Fibroblast of peridontal ligament (primary cell): ENCODE measurements around the gene FAM153A.
"Not testable (repeated sequence)": the region's sequence is repeated elsewhere in the genome, so short reads cannot be mapped to it uniquely, and the experiment has no call there.

Experiments
- DNase-seq: peaks from one replicate; pipeline ENCODE4 v3.0.0-alpha.2; 2010; ENCODE audit errors: extremely low read depth

FAM153A gene

DNA sequence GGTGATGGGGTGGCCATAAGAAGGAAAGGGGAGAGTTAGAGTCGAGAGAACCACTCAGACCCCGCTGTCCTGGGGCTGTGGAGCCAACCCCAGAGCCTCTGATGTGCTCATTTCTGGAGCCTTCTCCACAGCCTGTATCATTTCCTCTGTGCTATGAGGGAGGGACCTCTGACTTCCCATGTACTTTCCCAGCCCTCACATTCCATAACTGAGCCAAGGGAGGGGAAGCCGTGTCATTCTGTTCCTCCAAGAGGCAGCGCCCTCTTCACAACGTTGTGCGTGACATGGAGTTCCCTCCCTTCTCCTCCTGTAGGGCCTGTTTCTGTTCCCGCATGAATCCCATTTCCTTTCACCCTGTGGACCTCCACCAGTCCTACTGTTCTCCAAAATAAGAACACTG, 57.8 kb downstream of the FAM153A start:
- not testable (repeated sequence) for DNase-seq

DNA sequence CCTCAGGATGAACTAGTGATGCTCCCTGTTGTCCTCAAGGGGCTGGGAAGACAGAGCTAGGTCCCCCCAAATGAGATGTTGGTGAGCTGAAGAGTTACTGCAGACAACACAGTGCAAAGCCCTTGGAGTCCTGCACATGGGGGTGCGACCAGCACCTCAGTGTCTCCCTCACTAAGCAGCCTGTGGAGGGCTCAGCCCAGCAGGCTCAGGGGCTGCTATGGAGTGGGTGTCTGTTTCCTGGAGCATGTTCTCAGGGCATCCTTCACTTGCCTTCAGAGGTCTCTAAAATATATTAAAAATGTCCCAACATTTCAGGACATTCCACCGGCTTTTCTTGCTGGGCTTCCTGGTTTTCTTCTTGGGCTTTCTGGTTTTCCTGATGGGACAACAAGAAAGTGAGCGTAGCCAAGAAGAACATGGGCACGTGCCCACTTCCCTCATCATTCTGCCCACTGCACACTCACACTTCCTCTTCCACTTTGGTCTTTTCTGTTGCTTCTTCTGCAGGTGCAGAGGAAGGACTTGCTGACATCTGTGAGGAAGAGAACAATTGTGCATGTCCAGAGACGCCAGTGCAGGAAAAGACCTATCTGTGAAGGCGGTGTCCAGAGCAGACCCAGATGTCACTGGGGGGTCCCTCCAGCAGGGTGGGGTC, 58.7 kb downstream of the FAM153A start:
- DNase-seq: not testable (repeated sequence)

DNA sequence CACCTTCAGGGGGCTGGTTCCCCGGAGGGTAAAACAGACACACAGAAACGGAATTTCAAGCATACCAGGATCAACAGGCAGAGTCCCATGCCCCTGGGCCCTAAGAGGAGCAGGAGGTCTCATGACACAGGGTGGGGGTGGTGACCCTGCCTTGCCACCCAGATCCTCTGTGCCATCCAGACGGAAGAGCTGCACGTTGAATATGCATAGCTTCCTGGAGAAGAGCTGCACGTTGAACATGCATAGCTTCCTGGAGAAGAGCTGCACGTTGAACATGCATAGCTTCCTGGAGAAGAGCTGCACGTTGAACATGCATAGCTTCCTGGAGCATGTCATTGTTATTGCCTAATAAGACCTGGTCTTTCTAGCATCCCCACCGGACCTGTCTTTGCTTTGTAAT, 59.9 kb downstream of the FAM153A start:
- DNase-seq: not testable (repeated sequence)

- DNase-seq: not testable (repeated sequence)
These were observed 62.7 kb downstream of the FAM153A start for GRCh38 chr5:177719989-177720388.

- DNase-seq: not testable (repeated sequence)
These were observed 67.3 kb downstream of the FAM153A start for GRCh38 chr5:177715423-177715822.

DNA sequence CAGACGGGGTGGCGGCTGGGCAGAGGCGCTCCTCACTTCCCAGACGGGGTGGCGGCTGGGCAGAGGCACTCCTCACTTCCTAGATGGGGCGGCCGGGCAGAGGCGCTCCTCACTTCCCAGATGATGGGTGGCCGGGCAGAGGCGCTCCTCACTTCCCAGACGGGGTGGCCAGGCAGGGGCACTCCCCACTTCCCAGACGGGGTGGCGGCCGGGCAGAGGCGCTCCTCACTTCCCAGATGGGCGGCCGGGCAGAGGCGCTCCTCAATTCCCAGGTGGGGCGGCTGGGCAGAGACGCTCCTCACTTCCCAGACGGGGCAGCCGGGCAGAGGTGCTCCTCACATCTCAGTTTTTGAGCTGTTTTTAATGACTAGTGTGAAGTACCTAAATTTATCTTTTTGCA, 86.6 kb downstream of the FAM153A start:
- not testable (repeated sequence) for DNase-seq

DNA sequence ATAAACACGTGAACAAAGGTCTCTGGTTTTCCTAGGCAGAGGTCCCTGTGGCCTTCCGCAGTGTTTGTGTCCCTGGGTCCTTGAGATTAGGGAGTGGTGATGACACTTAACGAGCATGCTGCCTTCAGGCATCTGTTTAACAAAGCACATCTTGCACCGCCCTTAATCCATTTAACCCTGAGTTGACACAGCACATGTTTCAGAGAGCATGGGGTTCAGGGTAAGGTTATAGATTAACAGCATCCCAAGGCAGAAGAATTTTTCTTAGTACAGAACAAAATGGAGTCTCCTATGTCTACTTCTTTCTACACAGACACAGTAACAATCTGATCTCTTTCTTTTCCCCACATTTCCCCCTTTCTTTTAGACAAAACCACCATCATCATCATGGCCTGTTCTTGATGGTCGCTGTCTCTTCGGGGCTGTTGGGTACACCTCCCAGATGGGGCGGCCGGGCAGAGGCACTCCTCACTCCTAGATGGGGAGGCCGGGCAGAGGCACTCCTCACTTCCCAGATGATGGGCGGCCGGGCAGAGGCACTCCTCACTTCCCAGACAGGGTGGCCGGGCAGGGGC, 87.3 kb downstream of the FAM153A start:
- not testable (repeated sequence) for DNase-seq

GRCh38 chr5:177694518-177694835, 88.2 kb downstream of the FAM153A start:
- not testable (repeated sequence) for DNase-seq

DNA sequence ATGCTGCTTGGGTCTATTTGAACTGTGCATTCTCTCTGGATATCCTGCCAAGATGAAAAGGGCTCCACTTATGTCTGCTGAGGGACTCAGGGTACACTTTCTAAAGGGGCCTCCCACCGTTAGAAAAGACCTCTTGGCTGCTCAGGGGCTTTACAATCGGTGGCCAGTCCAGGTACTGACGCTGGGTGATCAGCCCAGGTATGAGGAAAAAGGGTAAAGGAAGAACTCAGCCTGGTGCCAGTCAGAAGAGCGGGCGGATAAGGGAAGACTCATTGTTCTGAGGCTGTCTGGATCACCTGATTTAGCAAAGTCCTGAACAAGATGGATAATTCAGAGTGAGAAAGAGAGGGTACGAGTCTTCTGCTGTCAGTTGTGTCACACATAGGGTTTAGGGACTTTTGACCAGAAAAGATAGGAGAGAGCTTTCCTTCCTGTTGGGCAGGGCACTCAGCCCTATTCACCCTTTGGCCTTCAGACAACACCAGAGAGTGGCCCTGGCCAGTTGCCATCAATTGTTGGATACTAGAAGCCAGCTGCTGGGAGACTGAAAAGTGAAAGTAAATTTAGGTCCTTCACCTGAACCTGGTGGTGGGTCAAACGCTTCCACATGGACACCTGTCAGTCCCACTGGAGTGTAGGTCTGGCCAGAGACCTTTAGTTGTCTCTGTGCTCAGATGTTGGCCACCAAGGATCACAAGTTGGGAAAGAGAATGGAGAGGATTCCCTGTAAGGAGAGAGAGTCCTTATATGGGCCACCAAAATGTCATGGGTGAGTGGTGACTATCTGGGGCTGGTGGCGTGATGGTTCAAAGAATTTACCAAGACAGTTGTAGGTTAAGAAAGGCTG, 88.8 kb downstream of the FAM153A start:
- not testable (repeated sequence) for DNase-seq

DNA sequence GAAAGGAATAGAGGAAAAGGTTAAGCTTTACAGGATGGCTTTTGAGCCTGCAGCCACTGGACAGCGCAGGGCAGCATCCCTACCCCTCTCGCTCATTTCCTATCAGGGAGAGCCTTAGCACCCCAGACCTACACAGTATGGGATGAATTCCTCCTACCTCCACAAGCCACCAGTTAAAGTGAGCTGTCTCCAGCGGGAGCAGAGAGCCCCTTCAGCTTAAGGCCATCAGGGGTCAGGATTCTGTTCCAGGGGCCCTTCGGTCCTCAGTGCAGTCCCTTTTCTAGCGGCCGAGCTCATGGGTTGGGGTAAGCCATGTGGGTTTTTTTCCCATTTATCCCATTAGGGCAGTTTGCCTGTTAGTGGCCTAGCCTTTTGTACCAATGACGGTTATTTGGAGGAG, 89.7 kb downstream of the FAM153A start:
- DNase-seq: not testable (repeated sequence)

GRCh38 chr5:177692507-177692906, 90.2 kb downstream of the FAM153A start:
- not testable (repeated sequence) for DNase-seq

- DNase-seq: not testable (repeated sequence)
These were observed 93.6 kb downstream of the FAM153A start for GRCh38 chr5:177689011-177689610.

DNA sequence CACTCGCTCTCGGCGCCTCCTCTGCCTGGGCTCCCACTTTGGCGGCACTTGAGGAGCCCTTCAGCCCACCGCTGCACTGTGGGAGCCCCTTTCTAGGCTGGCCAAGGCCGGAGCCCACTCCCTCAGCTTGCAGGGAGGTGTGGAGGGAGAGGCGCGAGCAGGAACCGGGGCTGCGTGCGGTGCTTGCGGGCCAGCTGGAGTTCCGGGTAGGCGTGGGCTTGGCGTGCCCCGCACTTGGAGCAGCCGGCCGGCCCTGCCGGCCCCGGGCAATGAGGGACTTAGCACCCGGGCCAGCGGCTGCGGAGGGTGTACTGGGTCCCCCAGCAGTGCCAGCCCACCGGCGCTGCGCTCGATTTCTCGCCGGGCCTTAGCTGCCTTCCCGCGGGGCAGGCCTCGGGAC, 94.6 kb downstream of the FAM153A start:
- not testable (repeated sequence) for DNase-seq

DNA sequence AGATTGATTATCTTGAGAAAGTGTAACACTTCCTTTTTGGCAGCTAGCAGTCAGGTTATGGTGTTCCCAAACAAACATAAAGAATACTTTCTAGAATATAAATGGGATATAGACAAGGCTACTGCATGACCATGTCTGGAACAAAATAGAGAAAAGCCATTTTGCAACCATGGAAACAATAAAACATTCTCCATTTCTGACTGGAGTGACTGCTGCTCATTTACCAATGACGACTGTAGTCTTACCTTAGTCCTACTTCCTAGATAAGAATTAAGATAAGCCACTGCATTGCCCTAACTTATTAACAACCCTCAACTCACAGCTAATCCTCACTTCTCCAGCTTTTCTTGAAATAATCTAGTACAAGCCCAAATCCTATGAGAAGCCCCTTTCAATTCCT, 100.8 kb downstream of the FAM153A start:
- not testable (repeated sequence) for DNase-seq
